Dermis blood vessel endothelial cell (primary cell): Measurements from ENCODE around the gene AOPEP. TPM values are rescaled to one million over a fixed set of nuclear protein-coding genes. Genes with fewer than 3 reads are reported as not detected.

Experiments
- DNase-seq: peaks from one replicate; pipeline ENCODE4 v3.0.0; 2010
- total RNA-seq: library from RNA; depleted of rRNA; stranded (reverse); fragments of >200 nt; gene quantifications from 2 replicates; pipeline ENCODE4 v1.2.3, GENCODE V29; 2014

The AOPEP gene
- total RNA-seq, 1 donor from 2014 or later, result 77.1 TPM

- no peak for DNase-seq
Measured at GRCh38 chr9:94767331-94768072, 41.0 kb downstream of the AOPEP start.

DNA sequence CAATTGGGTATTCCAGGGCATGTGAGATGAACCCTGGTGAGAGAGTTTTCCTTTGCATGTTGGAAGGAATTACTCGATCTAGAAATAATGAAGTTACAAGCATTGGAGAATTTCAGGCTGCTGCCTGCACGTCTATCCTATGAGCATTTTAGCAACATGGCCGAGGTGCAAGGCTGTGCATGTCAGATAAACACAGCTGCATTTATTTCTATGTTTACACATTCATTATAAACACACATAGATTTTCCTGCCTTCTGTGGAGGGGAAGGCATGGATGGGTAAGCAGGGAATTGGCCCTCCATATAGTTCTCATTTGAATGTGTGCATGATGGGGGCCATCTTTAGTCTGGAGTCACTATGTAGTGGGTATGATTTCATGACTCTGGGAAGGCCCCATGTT is 42.3 kb downstream of the AOPEP start:
- no peak for DNase-seq

DNA sequence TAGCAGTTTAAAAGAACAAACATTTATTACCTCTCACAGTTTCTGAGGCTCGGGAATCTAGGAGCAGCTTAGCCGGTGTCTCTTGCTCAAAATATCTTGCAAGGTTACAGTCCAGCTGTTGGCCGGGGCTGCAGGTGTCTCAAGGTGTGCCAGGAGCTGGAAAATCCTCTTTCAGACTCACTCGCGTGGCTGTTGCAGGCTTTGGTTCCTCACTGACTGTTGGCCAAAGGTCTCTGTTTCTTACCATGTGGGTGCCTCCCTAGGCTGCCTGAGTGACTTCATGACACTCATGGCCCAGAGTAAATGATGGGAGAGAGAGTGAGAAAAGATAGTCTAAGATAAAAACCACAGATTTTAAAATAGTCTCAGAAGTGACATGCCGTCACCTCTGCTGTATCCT is 43.8 kb downstream of the AOPEP start:
- no peak for DNase-seq

DNA sequence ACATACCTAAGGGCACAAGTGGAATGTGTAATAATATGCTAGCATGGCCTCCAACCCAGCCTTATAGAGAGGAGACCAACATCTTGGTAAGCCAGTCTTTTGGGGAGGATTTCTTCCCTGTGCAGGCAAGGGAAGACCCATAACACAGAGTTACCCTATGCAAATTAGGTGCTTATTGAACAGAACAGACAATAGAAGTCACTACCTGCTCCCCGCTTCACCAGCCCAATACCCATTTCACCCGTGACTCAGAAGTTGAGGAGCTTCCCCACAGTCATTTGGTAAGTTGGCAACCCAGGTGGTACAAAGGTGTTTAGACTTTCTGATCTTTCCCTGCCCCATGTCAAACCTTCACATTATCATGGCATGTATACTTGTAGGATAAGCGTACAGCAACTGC is 44.6 kb downstream of the AOPEP start:
- DNase-seq, result no peak

DNA sequence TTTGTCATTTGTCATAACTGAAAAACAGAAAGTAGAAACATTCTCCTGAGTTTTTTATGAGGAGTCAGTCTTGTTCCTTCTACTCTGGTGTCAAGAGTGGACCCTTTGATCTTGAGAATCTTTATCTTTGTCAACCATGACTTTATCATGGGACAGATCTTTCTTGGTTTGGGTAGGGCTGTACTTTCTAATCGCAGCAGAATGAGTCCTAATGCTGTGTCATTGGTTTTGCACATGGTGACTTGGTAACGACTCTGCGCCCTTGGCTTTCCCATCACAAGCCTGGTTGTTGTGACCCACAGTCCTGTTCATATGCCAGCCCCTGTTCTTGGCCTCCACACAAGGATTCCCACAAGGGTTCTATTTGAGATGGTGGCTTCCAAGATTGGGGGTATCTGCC is 45.6 kb downstream of the AOPEP start:
- no peak for DNase-seq

- DNase-seq, result peak; percentile 22
Measured at GRCh38 chr9:94772639-94773303, 46.3 kb downstream of the AOPEP start.

DNA sequence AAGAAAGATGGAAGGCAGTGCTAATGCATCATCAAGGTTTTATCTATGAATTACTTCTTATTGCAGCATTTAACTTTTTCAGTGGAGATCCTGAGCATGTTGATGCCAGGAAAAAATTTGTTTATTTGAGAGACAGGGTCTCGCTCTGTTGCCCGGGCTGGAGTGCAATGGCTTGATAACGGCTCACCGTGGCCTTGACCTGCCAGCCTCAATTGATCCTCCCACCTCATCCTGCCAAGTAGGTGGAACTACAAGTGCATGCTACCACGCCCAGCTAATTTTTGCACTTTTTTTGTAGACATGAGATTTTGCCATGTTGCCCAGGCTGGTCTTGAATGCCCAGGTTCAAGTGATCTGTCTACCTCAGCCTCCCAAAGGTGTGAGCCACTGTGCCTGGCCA is 47.2 kb downstream of the AOPEP start:
- DNase-seq, result no peak

GRCh38 chr9:94778013-94778412 is 51.5 kb downstream of the AOPEP start:
- no peak for DNase-seq

- no peak for DNase-seq
Measured at GRCh38 chr9:94779031-94779430, 52.5 kb downstream of the AOPEP start.

DNA sequence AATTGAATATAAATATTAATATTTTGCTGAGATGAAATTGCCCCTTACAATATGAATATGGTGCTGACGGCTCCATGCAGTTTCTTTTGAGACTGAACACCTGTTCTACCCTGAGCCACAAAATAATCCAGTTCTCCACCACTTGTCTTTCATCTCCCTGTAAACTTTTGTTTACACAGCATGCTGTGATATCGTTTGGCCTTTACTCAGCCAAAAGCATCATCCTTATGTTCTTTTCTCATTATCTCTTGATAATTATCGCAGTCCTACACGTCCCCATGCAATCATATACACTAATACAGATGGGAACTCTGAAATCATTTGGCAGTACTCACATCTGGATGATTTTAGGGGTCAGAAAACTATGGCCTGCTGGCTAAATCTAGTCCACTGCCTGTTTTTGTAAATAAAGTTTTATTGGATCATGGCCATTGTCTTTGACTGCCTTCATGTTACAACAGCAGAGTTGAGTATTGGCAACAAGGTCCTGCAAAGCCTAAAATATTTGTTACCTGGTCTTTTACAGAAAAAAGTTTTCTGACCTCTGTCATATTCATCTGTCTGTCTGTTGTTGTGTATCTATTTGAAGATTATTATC is 53.3 kb downstream of the AOPEP start:
- DNase-seq, result no peak

GRCh38 chr9:94780516-94780950 is 54.0 kb downstream of the AOPEP start:
- peak; percentile 62 for DNase-seq

DNA sequence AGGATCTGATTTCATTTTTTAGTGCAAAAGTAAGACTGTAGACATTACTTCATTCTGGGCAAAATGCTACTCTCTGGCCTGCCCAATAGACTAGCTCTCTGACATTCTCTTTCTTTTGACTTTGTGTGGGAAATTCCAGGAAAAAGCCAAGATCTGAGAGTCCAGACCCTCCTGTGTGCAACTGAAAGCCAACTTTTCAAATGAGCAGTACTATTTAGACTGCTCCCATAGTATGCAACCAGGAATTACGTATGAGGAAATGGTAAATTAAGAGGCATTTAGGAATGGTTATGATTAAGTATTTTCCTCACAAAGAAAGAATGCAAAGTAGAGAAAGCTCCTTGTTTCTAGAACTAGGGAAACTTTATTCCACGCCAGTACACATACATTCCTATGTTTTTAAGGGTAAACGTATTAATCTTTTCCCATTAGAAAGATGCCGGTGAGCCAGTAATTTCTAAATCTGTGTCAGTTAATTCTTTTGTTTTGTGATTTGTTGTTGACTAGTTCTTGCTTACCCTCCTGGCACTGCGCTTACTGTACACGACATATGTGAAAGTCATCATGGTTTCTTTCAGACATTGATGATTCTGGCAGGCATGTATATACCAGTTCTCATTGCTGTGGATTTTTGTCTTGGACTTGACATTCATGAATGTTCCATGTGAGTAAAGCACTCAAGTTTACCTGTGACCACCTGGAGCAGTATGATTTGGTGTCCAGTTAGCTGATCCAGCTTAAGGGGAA is 56.0 kb downstream of the AOPEP start:
- DNase-seq, result no peak

DNA sequence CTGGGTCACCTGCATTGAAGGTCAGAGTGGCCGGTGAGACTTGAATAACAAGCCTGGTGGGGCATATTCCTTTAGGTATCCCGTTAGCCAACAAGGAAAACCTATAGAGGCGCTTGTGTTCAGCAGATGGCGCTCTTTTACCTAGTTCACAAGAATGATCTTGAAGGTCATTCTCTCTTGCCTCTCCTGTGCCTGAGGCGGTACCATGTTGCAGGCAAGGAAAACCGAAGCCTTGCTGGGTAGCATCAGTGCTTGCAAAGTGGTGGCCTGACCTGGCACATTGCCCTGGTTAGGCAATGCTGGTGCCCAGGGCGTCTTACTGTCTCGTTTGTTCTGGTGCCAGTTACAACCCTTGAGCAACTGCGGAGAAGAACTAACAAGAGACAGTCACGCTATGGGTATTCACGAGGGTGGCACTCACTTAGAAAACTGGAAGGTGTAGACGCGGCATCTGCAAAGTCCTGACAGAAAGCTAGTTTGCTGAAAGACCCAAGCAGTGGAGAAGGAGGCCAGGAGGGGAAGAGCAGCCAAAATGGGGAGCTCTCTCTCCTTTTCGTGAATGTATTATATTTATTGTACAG is 56.7 kb downstream of the AOPEP start:
- DNase-seq, result peak; percentile 91

DNA sequence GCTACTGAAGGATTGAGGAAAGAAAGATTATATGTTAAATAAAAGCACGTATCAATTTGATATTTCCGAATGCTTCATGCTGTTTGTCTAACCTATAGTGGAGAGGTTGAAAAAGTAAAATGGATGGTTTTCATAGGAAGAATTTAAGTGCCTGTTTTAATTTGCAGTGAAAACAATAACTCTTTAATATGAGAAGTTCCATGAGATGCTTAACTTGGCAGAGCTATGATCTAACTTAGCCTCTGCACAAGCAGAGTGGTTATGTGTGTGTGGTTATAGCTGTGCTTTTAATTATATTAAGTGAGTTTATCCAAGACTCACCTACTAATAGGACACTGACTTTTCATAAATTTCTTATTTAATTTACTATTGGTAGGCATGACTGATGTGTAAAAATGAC is 57.4 kb downstream of the AOPEP start:
- DNase-seq, result no peak

DNA sequence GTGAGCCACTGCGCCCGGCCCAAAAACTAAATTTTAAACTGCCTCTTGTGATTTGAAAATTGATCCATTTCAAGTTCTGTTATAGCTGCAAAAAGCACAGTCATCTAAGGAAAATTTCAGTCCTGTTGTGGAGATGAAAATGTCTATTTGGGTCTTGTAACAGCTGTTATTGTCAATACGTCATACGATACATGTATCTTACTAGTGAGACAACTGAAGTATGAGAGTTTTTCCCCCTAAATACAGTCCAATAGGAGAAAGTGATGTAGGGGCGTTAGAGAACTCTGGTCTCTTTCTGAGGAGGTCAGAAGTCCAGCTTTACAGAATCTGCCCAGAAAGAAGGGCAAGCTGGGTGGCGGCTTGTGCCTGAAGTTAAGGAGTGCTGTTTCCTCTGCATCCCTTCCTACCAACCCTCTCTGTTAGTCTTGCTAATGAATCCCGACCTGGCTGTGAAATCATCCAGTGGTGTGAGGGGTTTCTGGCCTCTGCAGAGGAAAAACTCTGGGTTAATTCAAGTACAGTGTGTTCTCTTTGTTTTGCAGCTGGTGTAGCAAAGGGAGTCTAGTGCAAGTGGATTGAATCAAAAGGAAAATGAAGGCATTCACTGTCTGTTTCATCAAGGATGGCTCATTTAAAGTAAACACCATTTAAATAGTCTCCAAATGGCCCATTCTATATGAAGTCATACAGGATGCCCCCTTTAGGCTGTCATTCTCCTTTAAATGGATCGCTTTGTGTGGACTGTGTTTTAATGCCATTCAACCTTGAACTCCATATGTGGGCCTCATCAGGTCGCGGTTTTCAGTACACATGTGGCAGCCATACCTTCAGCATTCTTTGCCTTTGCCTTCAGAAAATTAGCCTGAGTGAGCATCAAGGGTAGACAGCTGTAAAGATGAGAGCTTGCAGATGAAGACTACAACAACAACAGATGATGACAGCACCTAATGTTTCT is 59.0 kb downstream of the AOPEP start:
- DNase-seq, result no peak

- no peak for DNase-seq
Measured at GRCh38 chr9:94786586-94786985, 60.1 kb downstream of the AOPEP start.

DNA sequence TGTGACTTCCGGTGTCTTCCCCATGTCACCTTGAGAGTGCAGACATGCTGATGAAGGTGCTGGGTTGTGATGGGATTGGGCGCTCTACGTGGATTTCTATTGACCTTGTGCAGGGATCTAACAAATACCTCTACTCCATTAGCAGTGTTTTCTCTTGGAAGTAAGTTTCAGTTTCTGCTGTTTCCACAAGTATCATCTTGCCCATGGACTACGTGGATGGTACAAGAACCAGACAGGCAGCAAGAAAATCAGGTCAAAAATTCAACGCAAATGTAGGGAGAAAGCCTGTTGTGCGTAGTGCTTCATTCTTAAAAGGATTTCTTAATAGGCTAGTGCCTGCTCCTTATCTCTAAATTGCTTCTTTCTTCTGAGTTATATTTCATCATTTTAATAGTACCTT is 60.8 kb downstream of the AOPEP start:
- DNase-seq, result no peak

- no peak for DNase-seq
Measured at GRCh38 chr9:94788570-94789105, 62.1 kb downstream of the AOPEP start.

- no peak for DNase-seq
Measured at GRCh38 chr9:94791435-94791834, 64.9 kb downstream of the AOPEP start.

- DNase-seq, result no peak
Measured at GRCh38 chr9:94792511-94792910, 66.0 kb downstream of the AOPEP start.

- DNase-seq, result no peak
Measured at GRCh38 chr9:94794476-94795167, 68.1 kb downstream of the AOPEP start.
